IMR-90 (cell line): ENCODE measurements around the gene TMEM81.

Source experiments
- BHLHE40 ChIP-seq: fragments of 150-350 bp; IDR thresholded peaks from 2 replicates; pipeline ENCODE4 v1.6.1; 2016; ENCODE audit warnings: mild to moderate bottlenecking, low read depth, low read length
- CEBPB ChIP-seq: IDR thresholded peaks from 2 replicates; pipeline ENCODE4 v1.6.1; 2012; ENCODE audit warnings: low read depth, low read length, improper control_type of control experiment
- CHD1 ChIP-seq: IDR thresholded peaks from 2 replicates; pipeline ENCODE4 v1.6.1; 2012; ENCODE audit warnings: low read depth, low read length, improper control_type of control experiment
- CTCF ChIP-seq: conservative IDR thresholded peaks from 2 replicates; pipeline ENCODE4 v1.5.1; 2012; ENCODE audit warnings: mild to moderate bottlenecking, low read depth, low read length, improper control_type of control experiment
- MAFK ChIP-seq: IDR thresholded peaks from 2 replicates; pipeline ENCODE4 v1.6.1; 2012; ENCODE audit warnings: low read depth, low read length, improper control_type of control experiment
- MXI1 ChIP-seq: IDR thresholded peaks from 2 replicates; pipeline ENCODE4 v1.6.1; 2012; ENCODE audit warnings: low read depth, mild to moderate bottlenecking, low read length, moderate library complexity, borderline replicate concordance
- NFE2L2 ChIP-seq: fragments of 150-350 bp; IDR thresholded peaks from 2 replicates; pipeline ENCODE4 v1.6.1; 2016; ENCODE audit warnings: low read depth, mild to moderate bottlenecking, low read length
- POLR2A ChIP-seq: IDR thresholded peaks from 2 replicates; pipeline ENCODE4 v1.6.1; 2012; ENCODE audit warnings: mild to moderate bottlenecking, low read depth, low read length
- RAD21 ChIP-seq: IDR thresholded peaks from 2 replicates; pipeline ENCODE4 v1.6.1; 2012; ENCODE audit warnings: low read length, improper control_type of control experiment
- RCOR1 ChIP-seq: IDR thresholded peaks from 2 replicates; pipeline ENCODE4 v1.6.1; 2012; ENCODE audit warnings: mild to moderate bottlenecking, low read length, improper control_type of control experiment; ENCODE audit not compliant: insufficient replicate concordance
- RFX5 ChIP-seq: IDR thresholded peaks from 2 replicates; pipeline ENCODE4 v1.8.0; 2012; ENCODE audit warnings: low read depth, mild to moderate bottlenecking, low read length, moderate library complexity
- SMC3 ChIP-seq: fragments of 150-350 bp; IDR thresholded peaks from 2 replicates; pipeline ENCODE4 v1.6.1; 2016; ENCODE audit warnings: low read depth, mild to moderate bottlenecking, antibody characterized with exemption, low read length, moderate library complexity
- USF2 ChIP-seq: fragments of 150-350 bp; IDR thresholded peaks from 2 replicates; pipeline ENCODE4 v1.6.1; 2017; ENCODE audit warnings: mild to moderate bottlenecking, antibody characterized with exemption, low read length, low read depth

- no peak for TF ChIP-seq CTCF
- TF ChIP-seq MAFK, result no peak
- TF ChIP-seq POLR2A, result no peak
- no peak for TF ChIP-seq RFX5
- TF ChIP-seq BHLHE40, result no peak
- no peak for TF ChIP-seq USF2
- TF ChIP-seq RCOR1, result no peak
- no peak for TF ChIP-seq MXI1
- no peak for TF ChIP-seq RAD21
- no peak for TF ChIP-seq CEBPB
- no peak for TF ChIP-seq NFE2L2
- no peak for TF ChIP-seq SMC3
- TF ChIP-seq CHD1, result no peak
Measured at GRCh38 chr1:205041001-205041715, 43.1 kb downstream of the TMEM81 start.
